Esophagus squamous epithelium (tissue), 4 donors: ENCODE measurements around the gene CPNE1.

Experiments
- POLR2A ChIP-seq, 4 donors: fragments of 450-650 bp; IDR thresholded peaks; one replicate each; pipeline ENCODE4 v1.6.1; 2017; ENCODE audit warnings: antibody characterized with exemption in 4 of 4, mild to moderate bottlenecking in 4 of 4, moderate library complexity in 3 of 4
- TF ChIP-seq, protein P1 (sequence below), 6 experiments: fragments of 450-650 bp in 4 of 6; fragments of 200-600 bp in 2 of 6; sonication (generic) in 2 of 6; IDR thresholded peaks; one replicate each; pipeline ENCODE4 v1.5.1; 2016 to 2019; ENCODE audit warnings: antibody characterized with exemption in 6 of 6, mild to moderate bottlenecking in 4 of 6, moderate library complexity in 4 of 6

DNA sequence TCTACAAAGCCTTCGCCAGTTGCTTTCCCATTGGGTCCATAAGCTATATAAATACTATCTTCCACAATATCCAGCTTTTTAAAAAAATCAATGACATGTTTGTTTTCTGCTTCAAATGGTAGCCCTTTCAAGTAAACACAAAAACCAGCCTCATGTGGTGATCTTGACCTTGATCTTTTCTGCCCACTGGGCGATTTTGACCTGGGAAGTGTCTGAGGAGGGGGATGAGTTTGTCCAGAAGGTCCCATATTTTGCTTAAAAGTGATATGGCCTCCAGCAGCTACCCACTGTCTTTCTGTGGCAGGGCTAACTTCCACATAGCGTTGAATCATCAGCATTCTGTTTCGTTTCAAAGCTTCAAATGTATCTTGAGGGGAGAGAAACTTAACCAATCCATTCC is 10.8 kb downstream of the CPNE1 start:
- no peak for TF ChIP-seq POLR2A (IDR thresholded peaks at IDR 0.05)
- TF ChIP-seq, protein P1, sequence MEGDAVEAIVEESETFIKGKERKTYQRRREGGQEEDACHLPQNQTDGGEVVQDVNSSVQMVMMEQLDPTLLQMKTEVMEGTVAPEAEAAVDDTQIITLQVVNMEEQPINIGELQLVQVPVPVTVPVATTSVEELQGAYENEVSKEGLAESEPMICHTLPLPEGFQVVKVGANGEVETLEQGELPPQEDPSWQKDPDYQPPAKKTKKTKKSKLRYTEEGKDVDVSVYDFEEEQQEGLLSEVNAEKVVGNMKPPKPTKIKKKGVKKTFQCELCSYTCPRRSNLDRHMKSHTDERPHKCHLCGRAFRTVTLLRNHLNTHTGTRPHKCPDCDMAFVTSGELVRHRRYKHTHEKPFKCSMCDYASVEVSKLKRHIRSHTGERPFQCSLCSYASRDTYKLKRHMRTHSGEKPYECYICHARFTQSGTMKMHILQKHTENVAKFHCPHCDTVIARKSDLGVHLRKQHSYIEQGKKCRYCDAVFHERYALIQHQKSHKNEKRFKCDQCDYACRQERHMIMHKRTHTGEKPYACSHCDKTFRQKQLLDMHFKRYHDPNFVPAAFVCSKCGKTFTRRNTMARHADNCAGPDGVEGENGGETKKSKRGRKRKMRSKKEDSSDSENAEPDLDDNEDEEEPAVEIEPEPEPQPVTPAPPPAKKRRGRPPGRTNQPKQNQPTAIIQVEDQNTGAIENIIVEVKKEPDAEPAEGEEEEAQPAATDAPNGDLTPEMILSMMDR (IDR thresholded peaks at IDR 0.05), result no peak
